ENCODE results near the gene NPAS3.

The NPAS3 gene

GRCh38 chr14:33349871-33350270 is 411.2 kb downstream of the NPAS3 start:
- Mint-ChIP-seq H3K4me1 (peaks cover 15% of the 10 kb centered on the region), H3K9me3 (no peaks in the 10 kb centered on the region), H3K4me3 (no peak overlapping the region), H3K36me3 (ENCODE audit: low read depth) (no peaks in the 10 kb centered on the region), H3K27ac (no peak overlapping the region), H3K27me3 (ENCODE audit: low read depth) (peaks cover 9% of the 10 kb centered on the region)
- no peak for TF ChIP-seq CTCF (IDR thresholded peaks at IDR 0.05; ENCODE audit: unreplicated experiment in 3 of 3)

- Mint-ChIP-seq H3K4me1 (peaks cover 15% of the 10 kb centered on the region), H3K27me3 (ENCODE audit: low read depth) (peaks cover 9% of the 10 kb centered on the region), H3K27ac (no peak overlapping the region), H3K9me3 (no peaks in the 10 kb centered on the region), H3K36me3 (ENCODE audit: low read depth) (no peaks in the 10 kb centered on the region), H3K4me3 (no peak overlapping the region)
- no peak for TF ChIP-seq CTCF (IDR thresholded peaks at IDR 0.05; ENCODE audit: unreplicated experiment in 3 of 3)
Observed at GRCh38 chr14:33350366-33350990, 411.8 kb downstream of the NPAS3 start.

GRCh38 chr14:33352821-33353220 is 414.1 kb downstream of the NPAS3 start:
- Mint-ChIP-seq H3K9me3 (no peaks in the 10 kb centered on the region), H3K36me3 (ENCODE audit: low read depth) (no peaks in the 10 kb centered on the region), H3K4me3 (no peak overlapping the region), H3K27me3 (ENCODE audit: low read depth) (peaks cover 10% of the 10 kb centered on the region), H3K4me1 (peaks cover 31% of the 10 kb centered on the region), H3K27ac (no peak overlapping the region)
- no peak for TF ChIP-seq CTCF (IDR thresholded peaks at IDR 0.05; ENCODE audit: unreplicated experiment in 3 of 3)

GRCh38 chr14:33356181-33356580 is 417.5 kb downstream of the NPAS3 start:
- no peaks in the 10 kb centered on the region for H3K36me3 Mint-ChIP-seq (ENCODE audit: low read depth)
- no peak overlapping the region for H3K4me3 Mint-ChIP-seq
- no peak for TF ChIP-seq CTCF (IDR thresholded peaks at IDR 0.05; ENCODE audit: unreplicated experiment in 3 of 3)
- peaks cover 7% of the 10 kb centered on the region for H3K27me3 Mint-ChIP-seq (ENCODE audit: low read depth)
- no peak overlapping the region for H3K27ac Mint-ChIP-seq
- H3K4me1 Mint-ChIP-seq = peaks cover 21% of the 10 kb centered on the region
- H3K9me3 Mint-ChIP-seq = no peaks in the 10 kb centered on the region

GRCh38 chr14:33357225-33358010 is 418.7 kb downstream of the NPAS3 start:
- no peak overlapping the region for H3K27ac Mint-ChIP-seq
- H3K9me3 Mint-ChIP-seq = no peaks in the 10 kb centered on the region

More at GRCh38 chr14:33357225-33358010, 418.7 kb downstream of the NPAS3 start:
- peaks cover 7% of the 10 kb centered on the region for H3K27me3 Mint-ChIP-seq (ENCODE audit: low read depth)
- no peak for TF ChIP-seq CTCF (IDR thresholded peaks at IDR 0.05; ENCODE audit: unreplicated experiment in 3 of 3)
- no peak overlapping the region for H3K4me3 Mint-ChIP-seq
- H3K36me3 Mint-ChIP-seq (ENCODE audit: low read depth) = no peaks in the 10 kb centered on the region
- H3K4me1 Mint-ChIP-seq = peaks cover 21% of the 10 kb centered on the region

All from nephron (organoid).